Heart left ventricle (tissue), 13 donors: Measurements from ENCODE around the gene IDNK.

Source experiments
- CTCF ChIP-seq, 12 donors: fragments of 200-600 bp; sonication (generic) in 4 of 12; IDR thresholded peaks; one replicate each; pipeline versions ENCODE4 v1.5.0 to v1.8.0; 2018 to 2022; ENCODE audit warnings: antibody characterized with exemption in 12 of 12, mild to moderate bottlenecking in 5 of 12
- POLR2A ChIP-seq, 2 donors: fragments of 450-650 bp; IDR thresholded peaks; one replicate each; pipeline ENCODE4 v1.6.1; 2017; ENCODE audit warnings: antibody characterized with exemption in 2 of 2, mild to moderate bottlenecking in 2 of 2, moderate library complexity in 2 of 2
- donor health status: ischemic (EF 13 %, LVEDD 7.1; RV severe dilation, severe dysfunction).
- donor health status: DM: no; HTN: yes; CAD: no.
- donor health status: DM: no; HTN: no; CAD: no.
- donor health status: ischemic (EF 25% LVEDD 6.9; RV normal size, moderate dysfunction).
- donor health status: ischemic (EF 25% LVEDD 5.7; RV mildly dilated, moderate dysfunction).
- donor health status: ischemic (EF 35%, LVEDD 5.7; RV mildly dilated, moderate dysfunction).
- donor health status: nonischemic (EF 11% LVEDD 7.7; RV severe dilation, severe dysfunction).
- donor health status: DM: yes; HTN: yes; CAD: no.
- donor health status: PGD.
- donor health status: ischemic (EF 29% LVEDD 5.4; RV normal size, mild dysfunction).
- donor health status: nonischemic (EF 23%, LVEDD 6.1; RV moderate dilation, normal function).

DNA sequence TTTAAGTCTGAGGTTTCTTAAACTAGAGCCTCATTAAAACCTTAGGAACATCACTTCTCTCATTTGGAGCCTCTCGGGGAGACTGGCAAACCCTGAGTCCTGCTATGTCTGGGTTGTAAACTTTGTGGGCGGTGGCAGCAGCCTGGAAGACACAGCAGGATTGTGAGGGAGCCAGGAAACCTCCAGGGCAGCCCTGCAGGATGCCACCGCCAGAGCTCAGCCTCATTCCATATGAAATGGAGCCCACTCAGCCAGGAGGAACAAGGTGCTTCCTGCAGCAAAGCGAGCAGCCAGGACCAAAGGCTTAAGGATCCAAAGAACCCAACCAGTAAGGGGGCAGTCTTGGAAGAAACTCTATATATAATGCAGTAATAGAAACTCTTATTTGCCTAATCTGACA is 37.9 kb upstream of the IDNK start:
- TF ChIP-seq CTCF (IDR thresholded peaks at IDR 0.05) (no peak), POLR2A (IDR thresholded peaks at IDR 0.05) (no peak)
